ENCODE data around the gene ARHGAP22. TPM values are rescaled to one million over a fixed set of nuclear protein-coding genes. Genes with fewer than 3 reads are reported as not detected.

Gene ARHGAP22
- total RNA-seq, 1 experiment from 2014 or later = 9.9 TPM

DNA sequence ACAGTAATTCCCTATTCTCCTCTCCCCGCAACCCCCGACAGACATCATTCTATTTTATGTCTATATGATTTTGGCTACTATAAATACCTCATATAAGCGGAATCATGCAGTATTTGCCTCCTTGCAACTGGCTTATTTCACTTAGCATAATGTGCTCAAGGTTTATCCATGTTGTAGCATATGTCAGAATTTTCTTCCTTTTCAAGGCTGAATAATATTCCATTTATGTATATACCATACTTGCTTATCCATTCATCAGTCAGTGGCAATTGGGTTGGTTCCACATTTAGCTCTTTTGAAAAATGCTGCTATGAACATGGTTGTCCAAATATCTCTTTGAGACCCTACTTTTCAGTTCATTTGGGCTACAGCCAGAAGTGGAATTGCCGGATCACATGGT, 191.9 kb downstream of the ARHGAP22 start:
- ATAC-seq (no peak), DNase-seq (ENCODE audit: low read depth, low spot score) (no peak)
- Histone ChIP-seq H3K36me3 (ENCODE audit: control insufficient read depth in 1 of 2, insufficient read depth in 2 of 2, low read length in 2 of 2) (peaks cover 0 to 10% of the 10 kb centered on the region in 2 experiments; a peak in 1 of 4 replicates), H3K79me2 (ENCODE audit: insufficient read depth, low read length) (no peaks in the 10 kb centered on the region), H4K20me1 (ENCODE audit: insufficient read depth) (no peaks in the 10 kb centered on the region), H3K27ac (ENCODE audit: low read depth, low read length) (no peak overlapping the region), H3K9me2 (ENCODE audit: insufficient read depth) (no peaks in the 10 kb centered on the region), H3K4me2 (ENCODE audit: low read length) (no peak overlapping the region), H3K27me3 (ENCODE audit: insufficient read depth, low read length) (no peaks in the 10 kb centered on the region), H2AFZ (ENCODE audit: low read depth, low read length, poor library complexity, severe bottlenecking) (no peak overlapping the region), H3K4me1 (ENCODE audit: control insufficient read depth in 1 of 2, insufficient read depth in 2 of 2, low read length in 2 of 2) (no peaks in the 10 kb centered on the region), H3K4me3 (replicated peaks in 1 of 2; ENCODE audit: low read depth in 1 of 2, low read length in 2 of 2) (no peak overlapping the region), H3K9me3 (ENCODE audit: control insufficient read depth in 1 of 2, insufficient read depth in 1 of 2, low read depth in 1 of 2, low read length in 2 of 2) (no peaks in the 10 kb centered on the region), H3K9ac (ENCODE audit: low read length) (no peak overlapping the region)
- CTCF ChIA-PET = no interaction called here
- TF ChIP-seq, protein P1, sequence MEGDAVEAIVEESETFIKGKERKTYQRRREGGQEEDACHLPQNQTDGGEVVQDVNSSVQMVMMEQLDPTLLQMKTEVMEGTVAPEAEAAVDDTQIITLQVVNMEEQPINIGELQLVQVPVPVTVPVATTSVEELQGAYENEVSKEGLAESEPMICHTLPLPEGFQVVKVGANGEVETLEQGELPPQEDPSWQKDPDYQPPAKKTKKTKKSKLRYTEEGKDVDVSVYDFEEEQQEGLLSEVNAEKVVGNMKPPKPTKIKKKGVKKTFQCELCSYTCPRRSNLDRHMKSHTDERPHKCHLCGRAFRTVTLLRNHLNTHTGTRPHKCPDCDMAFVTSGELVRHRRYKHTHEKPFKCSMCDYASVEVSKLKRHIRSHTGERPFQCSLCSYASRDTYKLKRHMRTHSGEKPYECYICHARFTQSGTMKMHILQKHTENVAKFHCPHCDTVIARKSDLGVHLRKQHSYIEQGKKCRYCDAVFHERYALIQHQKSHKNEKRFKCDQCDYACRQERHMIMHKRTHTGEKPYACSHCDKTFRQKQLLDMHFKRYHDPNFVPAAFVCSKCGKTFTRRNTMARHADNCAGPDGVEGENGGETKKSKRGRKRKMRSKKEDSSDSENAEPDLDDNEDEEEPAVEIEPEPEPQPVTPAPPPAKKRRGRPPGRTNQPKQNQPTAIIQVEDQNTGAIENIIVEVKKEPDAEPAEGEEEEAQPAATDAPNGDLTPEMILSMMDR (IDR thresholded peaks at IDR 0.05 in 2 of 3, conservative IDR thresholded peaks at IDR 0.05 in 1 of 3; ENCODE audit: borderline replicate concordance in 1 of 3, insufficient read depth in 1 of 3, low read depth in 2 of 3, low read length in 2 of 3) = no peak
- TF ChIP-seq CBX3 (IDR thresholded peaks at IDR 0.05; ENCODE audit: low read depth) (no peak), EZH2 (IDR thresholded peaks at IDR 0.05) (no peak), POLR2AphosphoS5 (IDR thresholded peaks at IDR 0.05; ENCODE audit: low read depth, low read length) (no peak)
- RAD21 ChIA-PET (ENCODE audit: low non-redundant PET in 1 of 2, low total read pairs in 2 of 2, uncharacterized antibody in 2 of 2, unreplicated experiment in 2 of 2) = no interaction called here
- no TSS peak for BruUV-seq (replicated peaks)
- intact Hi-C loops (cut with micrococcal nuclease) = no loop called here
- POLR2A ChIA-PET = no interaction called here

DNA sequence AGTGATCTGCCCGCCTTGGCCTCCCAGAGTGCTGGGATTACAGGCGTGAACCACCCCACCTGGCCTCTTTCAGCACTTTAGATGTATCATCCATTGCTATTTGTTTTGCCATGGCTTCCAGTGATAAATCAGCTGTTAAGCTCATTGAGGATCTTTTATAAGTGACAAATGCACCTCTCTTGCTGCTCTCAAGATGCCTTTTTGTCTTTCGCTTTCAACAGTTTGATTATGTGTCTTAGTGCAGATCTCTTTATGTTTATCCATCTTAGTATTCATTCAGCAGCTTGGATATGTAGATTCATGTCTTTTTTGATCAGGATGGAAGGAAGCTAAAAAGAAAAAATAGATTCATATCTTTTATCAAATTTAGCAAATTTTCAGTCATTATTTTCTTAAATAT, 192.8 kb downstream of the ARHGAP22 start:
- Histone ChIP-seq H3K36me3 (ENCODE audit: control insufficient read depth in 1 of 2, insufficient read depth in 2 of 2, low read length in 2 of 2) (peaks cover 0 to 10% of the 10 kb centered on the region in 2 experiments; a peak in 1 of 4 replicates), H4K20me1 (ENCODE audit: insufficient read depth) (no peaks in the 10 kb centered on the region), H3K27me3 (ENCODE audit: insufficient read depth, low read length) (no peaks in the 10 kb centered on the region), H3K4me2 (ENCODE audit: low read length) (no peak overlapping the region), H3K9me2 (ENCODE audit: insufficient read depth) (no peaks in the 10 kb centered on the region), H3K27ac (ENCODE audit: low read depth, low read length) (no peak overlapping the region), H2AFZ (ENCODE audit: low read depth, low read length, poor library complexity, severe bottlenecking) (no peak overlapping the region), H3K9ac (ENCODE audit: low read length) (no peak overlapping the region), H3K4me3 (replicated peaks in 1 of 2; ENCODE audit: low read depth in 1 of 2, low read length in 2 of 2) (no peak overlapping the region), H3K79me2 (ENCODE audit: insufficient read depth, low read length) (no peaks in the 10 kb centered on the region), H3K4me1 (ENCODE audit: control insufficient read depth in 1 of 2, insufficient read depth in 2 of 2, low read length in 2 of 2) (no peaks in the 10 kb centered on the region), H3K9me3 (ENCODE audit: control insufficient read depth in 1 of 2, insufficient read depth in 1 of 2, low read depth in 1 of 2, low read length in 2 of 2) (no peaks in the 10 kb centered on the region)
- RAD21 ChIA-PET (ENCODE audit: low non-redundant PET in 1 of 2, low total read pairs in 2 of 2, uncharacterized antibody in 2 of 2, unreplicated experiment in 2 of 2) = no interaction called here
- TF ChIP-seq ZNF274 (IDR thresholded peaks at IDR 0.05; ENCODE audit: low read depth, low read length) (no peak), CEBPB (IDR thresholded peaks at IDR 0.05; ENCODE audit: low read depth) (no peak), ELF1 (IDR thresholded peaks at IDR 0.05; ENCODE audit: borderline replicate concordance, low read depth) (no peak), POLR2A (IDR thresholded peaks at IDR 0.05; ENCODE audit: borderline replicate concordance, extremely low read depth, insufficient read depth, insufficient read length) (no peak)
- CTCF ChIA-PET = no interaction called here
- ATAC-seq (no peak), DNase-seq (ENCODE audit: low read depth, low spot score) (no peak)
- BruUV-seq (replicated peaks) = no TSS peak
- POLR2A ChIA-PET = no interaction called here
- intact Hi-C loops (cut with micrococcal nuclease) = no loop called here

All from HCT116 (cell line).